Stimulated activated CD4-positive, alpha-beta T cell treated with anti-CD3 and anti-CD28 coated beads, Interleukin-4, amount 100 ng/mL, for 4 hours (primary cell): ENCODE data around the gene TRIM50.
"Not testable (repeated sequence)": the region's sequence is repeated elsewhere in the genome, so short reads cannot be mapped to it uniquely, and the experiment has no call there.

Experiments used
- DNase-seq, 2 experiments: peaks; one replicate each; pipeline ENCODE4 v3.0.0-alpha.2; 2020

Gene TRIM50

GRCh38 chr7:73312831-73313520, 14.9 kb downstream of the TRIM50 start:
- no peak for DNase-seq

- not testable (repeated sequence) for DNase-seq
Observed at GRCh38 chr7:73311421-73311820, 16.5 kb downstream of the TRIM50 start.

GRCh38 chr7:73308665-73309214, 19.1 kb downstream of the TRIM50 start, which contains the start of gene NSUN5:
NSUN5 (minus strand) TSS chr7:73308826; CDS start chr7:73308790, 36 bp downstream.
- DNase-seq: peak; percentile 86 to 89

GRCh38 chr7:73308074-73308664, 19.7 kb downstream of the TRIM50 start:
- DNase-seq: peak in 1 of 2 experiments; percentile 2

- DNase-seq: no peak
Observed at GRCh38 chr7:73307436-73307835, 20.4 kb downstream of the TRIM50 start.

- not testable (repeated sequence) for DNase-seq
Observed at GRCh38 chr7:73304612-73305387, 23.1 kb downstream of the TRIM50 start.

- no peak for DNase-seq
Observed at GRCh38 chr7:73304071-73304470, 23.8 kb downstream of the TRIM50 start.

- DNase-seq: no peak
Observed at GRCh38 chr7:73303546-73303945, 24.3 kb downstream of the TRIM50 start.

- not testable (repeated sequence) for DNase-seq
Observed at GRCh38 chr7:73302846-73303245, 25.0 kb downstream of the TRIM50 start.

GRCh38 chr7:73301108-73301507, 26.8 kb downstream of the TRIM50 start:
- DNase-seq: not testable (repeated sequence)

GRCh38 chr7:73299812-73300211, 28.1 kb downstream of the TRIM50 start:
- not testable (repeated sequence) for DNase-seq

- not testable (repeated sequence) for DNase-seq
Observed at GRCh38 chr7:73297706-73298105, 30.2 kb downstream of the TRIM50 start.

GRCh38 chr7:73297235-73297634, 30.6 kb downstream of the TRIM50 start:
- DNase-seq: not testable (repeated sequence)

- DNase-seq: not testable (repeated sequence)
Observed at GRCh38 chr7:73277210-73277609, 50.7 kb downstream of the TRIM50 start.

- not testable (repeated sequence) for DNase-seq
Observed at GRCh38 chr7:73267813-73268212, 60.1 kb downstream of the TRIM50 start.

- DNase-seq: not testable (repeated sequence)
Observed at GRCh38 chr7:73266719-73267368, 61.0 kb downstream of the TRIM50 start.
